Adipocyte (in vitro differentiated cells): ENCODE results near the gene NAT10.

ENCODE experiments used
- DNase-seq: peaks from one replicate; pipeline ENCODE4 v3.0.0-alpha.2; 2015; ENCODE audit warnings: low read depth
- H3K27me3 ChIP-seq: replicated peaks from 2 replicates; pipeline ENCODE4 v1.7.0; 2013; ENCODE audit warnings: mild to moderate bottlenecking, low read length, moderate library complexity; ENCODE audit not compliant: control insufficient read depth, insufficient read depth
- H3K36me3 ChIP-seq: 2 replicates; pipeline ENCODE4 v1.7.0; 2013; ENCODE audit warnings: low read length, mild to moderate bottlenecking, moderate library complexity; ENCODE audit not compliant: control insufficient read depth, insufficient read depth, severe bottlenecking
- H3K4me1 ChIP-seq: 2 replicates; pipeline ENCODE4 v1.7.0; 2013; ENCODE audit warnings: mild to moderate bottlenecking, low read length, moderate library complexity; ENCODE audit not compliant: control insufficient read depth, insufficient read depth
- H3K4me3 ChIP-seq: 2 replicates; pipeline ENCODE4 v1.7.0; 2013; ENCODE audit warnings: mild to moderate bottlenecking, low read length, moderate library complexity
- H3K9ac ChIP-seq: 2 replicates; pipeline ENCODE4 v1.7.0; 2013; ENCODE audit warnings: mild to moderate bottlenecking, low read length, moderate library complexity
- H3K9me3 ChIP-seq: 2 replicates; pipeline ENCODE4 v1.7.0; 2013; ENCODE audit warnings: mild to moderate bottlenecking, low read length, moderate library complexity; ENCODE audit not compliant: control insufficient read depth

The NAT10 gene

DNA sequence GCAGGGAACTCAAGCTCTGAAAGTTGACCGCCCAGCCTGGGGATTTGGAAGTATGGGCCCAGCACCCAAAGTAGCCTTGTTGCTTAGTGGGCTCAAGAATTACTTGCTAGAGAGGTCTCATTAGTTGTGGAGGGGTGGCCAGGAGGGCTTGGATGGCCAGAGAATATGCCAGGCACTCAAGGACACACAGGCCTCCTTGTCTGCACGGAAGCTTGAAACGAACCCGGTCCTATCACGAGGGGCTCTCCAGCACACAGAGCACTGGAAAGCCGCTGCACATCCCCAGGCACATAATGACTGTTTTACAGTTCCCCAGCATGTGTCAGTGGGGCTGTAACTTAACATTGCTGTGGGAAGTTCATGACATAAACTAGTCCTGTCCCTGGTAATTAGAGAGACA lies 55.9 kb downstream of the NAT10 start:
- no peak overlapping the region for H3K4me3 ChIP-seq
- H3K27me3 ChIP-seq: no peaks in the 10 kb centered on the region
- H3K9me3 ChIP-seq: no peaks in the 10 kb centered on the region
- no peak overlapping the region for H3K9ac ChIP-seq
- no peak for DNase-seq
- peaks cover 21% of the 10 kb centered on the region for H3K36me3 ChIP-seq
- H3K4me1 ChIP-seq: no peaks in the 10 kb centered on the region

GRCh38 chr11:34161812-34162492 lies 56.5 kb downstream of the NAT10 start:
- Histone ChIP-seq H3K27me3 (no peaks in the 10 kb centered on the region), H3K9ac (no peak overlapping the region), H3K4me1 (no peaks in the 10 kb centered on the region), H3K9me3 (no peaks in the 10 kb centered on the region), H3K4me3 (no peak overlapping the region), H3K36me3 (peaks cover 21% of the 10 kb centered on the region)
- no peak for DNase-seq

DNA sequence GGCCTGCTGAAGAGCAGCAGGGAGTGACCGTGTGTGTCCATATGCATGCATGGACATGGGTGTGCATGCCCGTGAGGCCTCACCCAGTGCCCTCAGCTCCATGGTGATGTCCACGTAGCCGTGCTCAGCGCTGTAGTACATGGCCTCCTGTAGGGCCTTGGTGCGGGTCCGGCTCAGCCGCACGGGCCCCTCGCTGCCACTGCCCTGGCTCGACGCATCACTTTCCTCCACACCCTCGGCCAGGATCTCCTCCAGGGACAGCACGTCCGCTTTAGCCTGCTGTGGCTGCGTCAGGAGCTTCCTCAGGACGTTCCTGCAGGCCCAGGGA lies 57.0 kb downstream of the NAT10 start:
- Histone ChIP-seq H3K4me3 (no peak overlapping the region), H3K36me3 (peaks cover 21% of the 10 kb centered on the region), H3K9me3 (no peaks in the 10 kb centered on the region), H3K27me3 (no peaks in the 10 kb centered on the region), H3K9ac (no peak overlapping the region), H3K4me1 (no peaks in the 10 kb centered on the region)
- DNase-seq: no peak

DNA sequence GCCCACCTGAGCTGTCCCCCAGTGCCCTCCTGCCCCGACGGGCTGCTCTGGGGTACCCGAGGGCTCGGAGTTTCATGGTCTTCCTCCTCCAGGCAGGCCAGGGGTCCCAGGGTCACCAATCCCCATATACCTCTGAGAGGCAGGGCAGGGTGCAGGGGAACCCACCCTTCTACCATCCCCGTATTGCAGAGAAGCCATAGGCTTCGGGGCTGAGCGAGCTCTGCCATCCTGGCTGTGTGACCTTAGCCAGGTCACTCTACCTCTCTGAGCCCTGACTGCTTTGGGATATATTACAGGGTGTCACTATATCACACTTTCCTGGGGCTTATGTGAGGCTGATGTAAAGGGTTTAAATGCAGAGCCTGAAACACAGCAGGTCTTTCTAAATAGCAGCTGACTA lies 57.4 kb downstream of the NAT10 start:
- peaks cover 18% of the 10 kb centered on the region for H3K36me3 ChIP-seq
- no peak for DNase-seq
- no peak overlapping the region for H3K4me3 ChIP-seq
- no peaks in the 10 kb centered on the region for H3K9me3 ChIP-seq
- no peaks in the 10 kb centered on the region for H3K27me3 ChIP-seq
- H3K4me1 ChIP-seq: no peaks in the 10 kb centered on the region
- H3K9ac ChIP-seq: no peak overlapping the region

GRCh38 chr11:34165121-34165520 lies 59.7 kb downstream of the NAT10 start:
- peaks cover under 1% of the 10 kb centered on the region for H3K36me3 ChIP-seq
- no peaks in the 10 kb centered on the region for H3K27me3 ChIP-seq
- DNase-seq: no peak
- H3K4me3 ChIP-seq: no peak overlapping the region
- H3K9me3 ChIP-seq: no peaks in the 10 kb centered on the region
- peaks cover 5% of the 10 kb centered on the region for H3K4me1 ChIP-seq
- no peak overlapping the region for H3K9ac ChIP-seq

- DNase-seq: no peak
- Histone ChIP-seq H3K36me3 (no peaks in the 10 kb centered on the region), H3K9me3 (no peaks in the 10 kb centered on the region), H3K4me3 (no peak overlapping the region), H3K9ac (no peak overlapping the region), H3K4me1 (peaks cover 5% of the 10 kb centered on the region), H3K27me3 (no peaks in the 10 kb centered on the region)
Observed at GRCh38 chr11:34165786-34166555, 60.5 kb downstream of the NAT10 start.

GRCh38 chr11:34166806-34167740 lies 61.6 kb downstream of the NAT10 start:
- Histone ChIP-seq H3K4me1 (peaks cover 5% of the 10 kb centered on the region), H3K27me3 (no peaks in the 10 kb centered on the region), H3K9ac (no peak overlapping the region), H3K4me3 (no peak overlapping the region), H3K36me3 (no peaks in the 10 kb centered on the region), H3K9me3 (no peaks in the 10 kb centered on the region)
- no peak for DNase-seq

DNA sequence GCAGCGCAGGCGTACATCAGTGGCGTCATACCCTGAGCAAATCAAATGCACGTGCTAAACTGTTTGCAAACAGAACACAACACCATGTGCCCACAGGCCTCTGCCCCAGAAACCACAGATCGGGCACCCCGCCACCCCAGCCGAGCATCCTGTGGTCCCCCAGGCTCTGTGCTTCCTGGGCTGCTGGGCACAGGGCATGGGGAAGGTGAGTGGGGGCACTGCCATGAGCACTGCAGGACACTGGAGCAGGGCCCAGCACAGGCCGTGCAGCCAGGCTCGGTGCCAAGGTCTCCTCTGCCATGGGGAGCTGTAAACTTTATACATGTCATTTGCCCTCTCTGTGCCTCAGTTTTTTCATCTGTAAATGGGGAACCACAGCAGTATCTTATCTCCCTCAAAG lies 62.5 kb downstream of the NAT10 start:
- Histone ChIP-seq H3K9me3 (no peaks in the 10 kb centered on the region), H3K4me1 (peaks cover 5% of the 10 kb centered on the region), H3K36me3 (no peaks in the 10 kb centered on the region), H3K27me3 (no peaks in the 10 kb centered on the region), H3K4me3 (no peak overlapping the region), H3K9ac (no peak overlapping the region)
- DNase-seq: no peak

DNA sequence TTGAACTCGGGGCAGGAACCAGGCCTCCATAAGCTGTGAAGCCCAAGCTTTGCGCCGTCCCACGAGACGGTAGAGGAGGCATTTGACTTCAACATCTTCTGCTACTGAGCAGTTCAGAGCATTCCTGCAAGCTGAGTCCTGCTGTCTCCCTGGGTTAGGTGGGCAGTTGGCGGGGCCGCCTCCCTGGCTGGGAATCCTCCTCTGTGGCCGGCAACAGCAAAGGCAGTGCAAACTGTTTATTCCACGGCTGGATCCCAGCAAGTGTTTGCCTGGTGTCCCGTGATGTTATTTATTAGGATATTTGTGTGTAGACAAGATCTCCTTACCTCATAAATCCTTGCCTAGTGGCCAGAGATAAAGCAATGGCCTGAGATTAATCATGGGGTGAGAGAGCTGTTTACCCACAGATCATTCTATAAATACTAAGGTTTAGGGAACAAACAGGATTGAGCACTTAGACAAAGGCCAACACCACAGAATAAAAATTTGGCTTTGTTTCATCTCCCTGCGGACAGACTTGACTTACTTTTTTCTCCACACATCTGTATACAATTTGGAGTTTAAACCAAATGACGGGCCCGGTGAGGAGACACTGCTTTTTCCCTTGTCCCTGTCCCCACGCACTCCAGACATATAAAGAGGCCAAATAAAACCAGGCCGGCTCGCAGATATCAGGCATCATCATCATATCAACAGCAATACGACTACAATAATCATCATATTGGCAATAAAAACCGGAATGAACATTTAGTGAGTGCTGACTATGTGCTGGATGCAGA lies 63.4 kb downstream of the NAT10 start:
- Histone ChIP-seq H3K36me3 (no peaks in the 10 kb centered on the region), H3K9ac (no peak overlapping the region), H3K4me3 (no peak overlapping the region), H3K27me3 (no peaks in the 10 kb centered on the region), H3K4me1 (peaks cover 5% of the 10 kb centered on the region), H3K9me3 (no peaks in the 10 kb centered on the region)
- DNase-seq: no peak

DNA sequence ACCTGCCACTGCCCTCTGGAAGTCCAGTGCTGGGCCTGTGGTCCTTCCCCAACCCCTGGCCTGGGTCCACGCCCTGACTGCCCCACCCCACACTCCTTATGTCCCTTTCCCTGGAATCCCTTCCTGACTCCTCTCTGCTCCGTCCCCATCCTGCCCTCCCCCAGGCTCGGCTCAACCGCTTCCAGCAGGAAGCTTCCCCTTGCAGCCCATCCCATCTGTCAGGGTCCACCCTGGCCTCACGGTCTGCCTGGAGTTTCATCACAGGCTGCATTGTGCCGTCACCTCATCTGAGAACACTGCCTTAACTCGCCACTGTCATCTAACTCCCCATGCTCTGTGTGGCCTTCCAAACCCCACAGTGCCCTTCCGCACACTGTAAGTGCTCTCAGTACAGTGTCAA lies 64.3 kb downstream of the NAT10 start:
- DNase-seq: no peak
- Histone ChIP-seq H3K9me3 (no peaks in the 10 kb centered on the region), H3K4me1 (peaks cover 5% of the 10 kb centered on the region), H3K36me3 (no peaks in the 10 kb centered on the region), H3K4me3 (no peak overlapping the region), H3K9ac (no peak overlapping the region), H3K27me3 (no peaks in the 10 kb centered on the region)
